ENCODE measurements around the gene GALNT7. TPM values are rescaled to one million over a fixed set of nuclear protein-coding genes. Genes with fewer than 3 reads are reported as not detected.

The GALNT7 gene
- total and polyA plus RNA-seq, 2 of the 13 experiments (the other 11 are each of a cell fraction or from before 2014, with no cell fraction given), result 0.08 to 0.13 TPM

GRCh38 chr4:173226401-173226888 is 57.8 kb downstream of the GALNT7 start:
- WGBS (ENCODE audit: low lambda C conversion rate), result 4% methylated on average over 4 of the region's 4 CpGs
- no peaks in the 10 kb centered on the region for H3K4me1 ChIP-seq (ENCODE audit: insufficient read depth, low read length)
- FAIRE-seq, result no peak
- BruUV-seq (replicated peaks), result no TSS peak
- no peak for TF ChIP-seq NFATC3 (CRISPR knock-in tag; IDR thresholded peaks at IDR 0.05)
- no peak for TF ChIP-seq ZNF616 (CRISPR knock-in tag; IDR thresholded peaks at IDR 0.05; ENCODE audit: low read depth)
- TF ChIP-seq MIXL1 (CRISPR knock-in tag; IDR thresholded peaks at IDR 0.05), result no peak
- TF ChIP-seq ZNF354B (CRISPR knock-in tag; IDR thresholded peaks at IDR 0.05), result no peak
- no peak for TF ChIP-seq MXI1 (IDR thresholded peaks at IDR 0.05; ENCODE audit: borderline replicate concordance, low read depth, low read length)
- no peak for TF ChIP-seq SNRNP70 (IDR thresholded peaks at IDR 0.05; ENCODE audit: low read depth, low read length)
- no peak for TF ChIP-seq ZNF318 (CRISPR knock-in tag; IDR thresholded peaks at IDR 0.05)
- TF ChIP-seq, protein P1, sequence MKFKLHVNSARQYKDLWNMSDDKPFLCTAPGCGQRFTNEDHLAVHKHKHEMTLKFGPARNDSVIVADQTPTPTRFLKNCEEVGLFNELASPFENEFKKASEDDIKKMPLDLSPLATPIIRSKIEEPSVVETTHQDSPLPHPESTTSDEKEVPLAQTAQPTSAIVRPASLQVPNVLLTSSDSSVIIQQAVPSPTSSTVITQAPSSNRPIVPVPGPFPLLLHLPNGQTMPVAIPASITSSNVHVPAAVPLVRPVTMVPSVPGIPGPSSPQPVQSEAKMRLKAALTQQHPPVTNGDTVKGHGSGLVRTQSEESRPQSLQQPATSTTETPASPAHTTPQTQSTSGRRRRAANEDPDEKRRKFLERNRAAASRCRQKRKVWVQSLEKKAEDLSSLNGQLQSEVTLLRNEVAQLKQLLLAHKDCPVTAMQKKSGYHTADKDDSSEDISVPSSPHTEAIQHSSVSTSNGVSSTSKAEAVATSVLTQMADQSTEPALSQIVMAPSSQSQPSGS (CRISPR knock-in tag; IDR thresholded peaks at IDR 0.05), result no peak
- no peak for TF ChIP-seq ELF4 (CRISPR knock-in tag; IDR thresholded peaks at IDR 0.05; ENCODE audit: borderline replicate concordance)
- no peak for TF ChIP-seq KAT7 (CRISPR knock-in tag; IDR thresholded peaks at IDR 0.05; ENCODE audit: borderline replicate concordance)
- no peak for TF ChIP-seq ZSCAN12 (CRISPR knock-in tag; IDR thresholded peaks at IDR 0.05)
- TF ChIP-seq ZNF746 (CRISPR knock-in tag; IDR thresholded peaks at IDR 0.05), result no peak
- no peak for TF ChIP-seq ZNF337 (CRISPR knock-in tag; IDR thresholded peaks at IDR 0.05; ENCODE audit: borderline replicate concordance, low read depth)
- no peak for TF ChIP-seq HNRNPH1 (optimal IDR thresholded peaks at IDR 0.05; ENCODE audit: low read depth, low read length)
- TF ChIP-seq, protein P2, sequence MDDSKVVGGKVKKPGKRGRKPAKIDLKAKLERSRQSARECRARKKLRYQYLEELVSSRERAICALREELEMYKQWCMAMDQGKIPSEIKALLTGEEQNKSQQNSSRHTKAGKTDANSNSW (CRISPR knock-in tag; IDR thresholded peaks at IDR 0.05; ENCODE audit: borderline replicate concordance), result no peak
- no peak overlapping the region for H3K4me3 ChIP-seq (replicated peaks in 1 of 3; ENCODE audit: insufficient read depth in 1 of 3, low read depth in 2 of 3, low read length in 3 of 3)
- no peak for ATAC-seq
- H3K9me3 ChIP-seq (ENCODE audit: low read length), result no peaks in the 10 kb centered on the region
- intact Hi-C loops (cut with micrococcal nuclease; ENCODE audit: unreplicated experiment), result no loop called here
- no peak for DNase-seq (ENCODE audit: low spot score)
- no peak overlapping the region for H2AFZ ChIP-seq (ENCODE audit: low read length)
- no peaks in the 10 kb centered on the region for H4K20me1 ChIP-seq (ENCODE audit: insufficient read depth, low read length)
- H3K27ac ChIP-seq (ENCODE audit: extremely low read length, insufficient read depth, low read length), result no peak overlapping the region
- no peak overlapping the region for H3K9ac ChIP-seq (ENCODE audit: insufficient read depth, low read depth, low read length)
- no peak overlapping the region for H3K4me2 ChIP-seq (ENCODE audit: low read depth, low read length)
- no peaks in the 10 kb centered on the region for H3K79me2 ChIP-seq (ENCODE audit: insufficient read depth, low read length)
- in situ Hi-C loops (cut with HindIII; ENCODE audit: extremely low pct_ligation_motif_present, low pct_unique_long_range_greater_than_20kb), result no loop called here
- ChIA-PET POLR2A (no interaction called here), CTCF (ENCODE audit: low intra/inter-chr PET ratio, low total read pairs) (no interaction called here)
- 0 out of 5 replicates have a peak, but pooled peaks cover 0 to 4% of the 10 kb centered on the region in 2 experiments for H3K27me3 ChIP-seq (ENCODE audit: control insufficient read depth in 1 of 2, insufficient read depth in 2 of 2, low read length in 2 of 2)
- H3K36me3 ChIP-seq (replicated peaks in 1 of 2; ENCODE audit: control insufficient read depth in 1 of 2, insufficient read depth in 2 of 2, low read length in 2 of 2), result no peaks in the 10 kb centered on the region

Measured in HepG2 (cell line).